Activated naive CD8-positive, alpha-beta T cell treated with anti-CD3 and anti-CD28 coated beads, Interleukin-2, amount 50 U/mL, for 24 hours (primary cell): ENCODE results near the gene UPP2.

Experiments used
- ATAC-seq: fragments of 150-1000 bp; cut with Tn5 transposase; one replicate; pipeline ENCODE4 v1.10.0; 2021
- DNase-seq: peaks from one replicate; pipeline ENCODE4 v3.0.0; 2021
- H3K27ac Mint-ChIP-seq: one replicate; pipeline ENCODE4 v1.8.0; 2021; ENCODE audit warnings: mild to moderate bottlenecking, mixed read lengths
- H3K27me3 Mint-ChIP-seq: one replicate; pipeline ENCODE4 v1.8.0; 2021; ENCODE audit warnings: mixed read lengths
- H3K36me3 Mint-ChIP-seq: one replicate; pipeline ENCODE4 v1.8.0; 2021; ENCODE audit warnings: low read depth, mixed read lengths
- H3K4me1 Mint-ChIP-seq: one replicate; pipeline ENCODE4 v1.8.0; 2021; ENCODE audit warnings: mixed read lengths
- H3K4me3 Mint-ChIP-seq: one replicate; pipeline ENCODE4 v1.8.0; 2021; ENCODE audit warnings: mild to moderate bottlenecking, moderate library complexity, mixed read lengths
- H3K9me3 Mint-ChIP-seq: one replicate; pipeline ENCODE4 v1.8.0; 2021; ENCODE audit warnings: mixed read lengths

UPP2 gene

GRCh38 chr2:158101384-158101926 is at the start of gene UPP2:
Gene UPP2 (plus strand): TSS chr2:158101876. CDS start chr2:158102064, 188 bp downstream.
- Mint-ChIP-seq H3K9me3 (no peaks in the 10 kb centered on the region), H3K27me3 (no peaks in the 10 kb centered on the region), H3K27ac (no peak within 1 kb of the TSS), H3K36me3 (no peaks in the 10 kb centered on the region), H3K4me1 (no peaks in the 10 kb centered on the region), H3K4me3 (no peak within 1 kb of the TSS)
- no peak for DNase-seq
- no peak for ATAC-seq

- Mint-ChIP-seq H3K4me1 (no peaks in the 10 kb centered on the region), H3K27me3 (peaks cover 2% of the 10 kb centered on the region), H3K27ac (no peak overlapping the region), H3K36me3 (no peaks in the 10 kb centered on the region), H3K9me3 (no peaks in the 10 kb centered on the region), H3K4me3 (no peak overlapping the region)
- ATAC-seq (no peak), DNase-seq (no peak)
These were observed 48.9 kb upstream of the UPP2 start for GRCh38 chr2:158052761-158053160.

- H3K36me3 Mint-ChIP-seq = no peaks in the 10 kb centered on the region
- DNase-seq = no peak
- ATAC-seq = no peak
- H3K4me1 Mint-ChIP-seq = no peaks in the 10 kb centered on the region
- no peak overlapping the region for H3K27ac Mint-ChIP-seq
- no peak overlapping the region for H3K4me3 Mint-ChIP-seq
- no peaks in the 10 kb centered on the region for H3K9me3 Mint-ChIP-seq
- H3K27me3 Mint-ChIP-seq = peaks cover 4% of the 10 kb centered on the region
These were observed 44.8 kb upstream of the UPP2 start for GRCh38 chr2:158056875-158057274.

- no peaks in the 10 kb centered on the region for H3K4me1 Mint-ChIP-seq
- H3K27ac Mint-ChIP-seq = no peak overlapping the region
- ATAC-seq (no peak), DNase-seq (no peak)
- H3K4me3 Mint-ChIP-seq = no peak overlapping the region
- H3K9me3 Mint-ChIP-seq = no peaks in the 10 kb centered on the region
- H3K27me3 Mint-ChIP-seq = peaks cover 4% of the 10 kb centered on the region
- no peaks in the 10 kb centered on the region for H3K36me3 Mint-ChIP-seq
These were observed 41.4 kb upstream of the UPP2 start for GRCh38 chr2:158060160-158060834.

GRCh38 chr2:158060835-158061435 is 40.7 kb upstream of the UPP2 start:
- H3K4me3 Mint-ChIP-seq = no peak overlapping the region
- ATAC-seq (no peak), DNase-seq (no peak)
- H3K4me1 Mint-ChIP-seq = no peaks in the 10 kb centered on the region
- H3K36me3 Mint-ChIP-seq = no peaks in the 10 kb centered on the region
- no peak overlapping the region for H3K27ac Mint-ChIP-seq
- H3K9me3 Mint-ChIP-seq = no peaks in the 10 kb centered on the region
- H3K27me3 Mint-ChIP-seq = peaks cover 4% of the 10 kb centered on the region

- ATAC-seq = no peak
- H3K4me1 Mint-ChIP-seq = no peaks in the 10 kb centered on the region
- no peak overlapping the region for H3K4me3 Mint-ChIP-seq
- no peaks in the 10 kb centered on the region for H3K9me3 Mint-ChIP-seq
- no peaks in the 10 kb centered on the region for H3K36me3 Mint-ChIP-seq
- H3K27ac Mint-ChIP-seq = no peak overlapping the region
- no peak for DNase-seq
- peaks cover 4% of the 10 kb centered on the region for H3K27me3 Mint-ChIP-seq
These were observed 39.9 kb upstream of the UPP2 start for GRCh38 chr2:158061763-158062162.

GRCh38 chr2:158066046-158066713 is 35.5 kb upstream of the UPP2 start:
- Mint-ChIP-seq H3K27ac (no peak overlapping the region), H3K9me3 (no peaks in the 10 kb centered on the region), H3K27me3 (peaks cover 4% of the 10 kb centered on the region), H3K4me3 (no peak overlapping the region), H3K4me1 (no peaks in the 10 kb centered on the region), H3K36me3 (no peaks in the 10 kb centered on the region)
- DNase-seq (no peak), ATAC-seq (no peak)

- no peak overlapping the region for H3K4me3 Mint-ChIP-seq
- ATAC-seq = no peak
These were observed 30.7 kb upstream of the UPP2 start for GRCh38 chr2:158071018-158071417.

GRCh38 chr2:158072361-158072760 is 29.3 kb upstream of the UPP2 start:
- DNase-seq (no peak), ATAC-seq (no peak)
- no peaks in the 10 kb centered on the region for H3K36me3 Mint-ChIP-seq
- H3K4me3 Mint-ChIP-seq = no peak overlapping the region
- H3K4me1 Mint-ChIP-seq = no peaks in the 10 kb centered on the region
- peaks cover 6% of the 10 kb centered on the region for H3K27me3 Mint-ChIP-seq
- H3K27ac Mint-ChIP-seq = no peak overlapping the region
- peaks cover 10% of the 10 kb centered on the region for H3K9me3 Mint-ChIP-seq

More at GRCh38 chr2:158071018-158071417, 30.7 kb upstream of the UPP2 start:
- H3K27me3 Mint-ChIP-seq = peaks cover 6% of the 10 kb centered on the region
- H3K36me3 Mint-ChIP-seq = no peaks in the 10 kb centered on the region
- DNase-seq = no peak
- H3K4me1 Mint-ChIP-seq = no peaks in the 10 kb centered on the region
- H3K27ac Mint-ChIP-seq = no peak overlapping the region
- peaks cover 3% of the 10 kb centered on the region for H3K9me3 Mint-ChIP-seq

- Mint-ChIP-seq H3K4me1 (no peaks in the 10 kb centered on the region), H3K36me3 (no peaks in the 10 kb centered on the region), H3K4me3 (no peak overlapping the region), H3K27ac (no peak overlapping the region), H3K27me3 (peaks cover 9% of the 10 kb centered on the region), H3K9me3 (peaks cover 15% of the 10 kb centered on the region)
- DNase-seq (no peak), ATAC-seq (no peak)
These were observed 22.0 kb upstream of the UPP2 start for GRCh38 chr2:158079672-158080071.

GRCh38 chr2:158088093-158088492 is 13.6 kb upstream of the UPP2 start:
- Mint-ChIP-seq H3K4me1 (no peaks in the 10 kb centered on the region), H3K9me3 (peaks cover 13% of the 10 kb centered on the region)

GRCh38 chr2:158089322-158089721 is 12.4 kb upstream of the UPP2 start:
- no peak for ATAC-seq
- H3K36me3 Mint-ChIP-seq = no peaks in the 10 kb centered on the region
- peaks cover 13% of the 10 kb centered on the region for H3K9me3 Mint-ChIP-seq
- H3K27ac Mint-ChIP-seq = no peak overlapping the region
- H3K27me3 Mint-ChIP-seq = peaks cover 13% of the 10 kb centered on the region
- no peak overlapping the region for H3K4me3 Mint-ChIP-seq
- no peaks in the 10 kb centered on the region for H3K4me1 Mint-ChIP-seq
- no peak for DNase-seq

More at GRCh38 chr2:158088093-158088492, 13.6 kb upstream of the UPP2 start:
- DNase-seq = no peak
- Mint-ChIP-seq H3K27me3 (peaks cover 13% of the 10 kb centered on the region), H3K4me3 (no peak overlapping the region), H3K36me3 (no peaks in the 10 kb centered on the region), H3K27ac (no peak overlapping the region)
- no peak for ATAC-seq

- peaks cover 13% of the 10 kb centered on the region for H3K9me3 Mint-ChIP-seq
- peaks cover 11% of the 10 kb centered on the region for H3K27me3 Mint-ChIP-seq
- ATAC-seq (no peak), DNase-seq (no peak)
- no peaks in the 10 kb centered on the region for H3K4me1 Mint-ChIP-seq
- H3K27ac Mint-ChIP-seq = no peak overlapping the region
- H3K4me3 Mint-ChIP-seq = no peak overlapping the region
- no peaks in the 10 kb centered on the region for H3K36me3 Mint-ChIP-seq
These were observed 10.0 kb upstream of the UPP2 start for GRCh38 chr2:158091647-158092046.

GRCh38 chr2:158094487-158095092 is 7.1 kb upstream of the UPP2 start:
- H3K4me3 Mint-ChIP-seq = no peak overlapping the region
- H3K27ac Mint-ChIP-seq = no peak overlapping the region
- no peaks in the 10 kb centered on the region for H3K4me1 Mint-ChIP-seq
- no peak for DNase-seq
- H3K36me3 Mint-ChIP-seq = no peaks in the 10 kb centered on the region
- ATAC-seq = no peak
- H3K27me3 Mint-ChIP-seq = no peaks in the 10 kb centered on the region
- no peaks in the 10 kb centered on the region for H3K9me3 Mint-ChIP-seq
